ACC112 (cell line): Measurements from ENCODE around the gene MAB21L4.

Experiments
- H2AFZ ChIP-seq: fragments of 200-600 bp; sonication (generic); one replicate; pipeline ENCODE4 v1.6.0; 2017; ENCODE audit warnings: antibody characterized with exemption, low read length; ENCODE audit not compliant: unreplicated experiment
- H3K27ac ChIP-seq: fragments of 200-600 bp; sonication (generic); 2 replicates; pipeline ENCODE4 v1.5.1; 2014; ENCODE audit warnings: low read depth, mild to moderate bottlenecking, antibody characterized with exemption, low read length, moderate library complexity
- H3K27me3 ChIP-seq: fragments of 200-600 bp; sonication (generic); 2 replicates; pipeline ENCODE4 v1.6.1; 2014; ENCODE audit warnings: mild to moderate bottlenecking, antibody characterized with exemption, low read length, moderate library complexity, mixed read lengths; ENCODE audit not compliant: insufficient read depth
- H3K36me3 ChIP-seq: fragments of 200-600 bp; sonication (generic); 2 replicates; pipeline ENCODE4 v1.6.1; 2016; ENCODE audit warnings: mild to moderate bottlenecking, antibody characterized with exemption, low read length, moderate library complexity, mixed read lengths; ENCODE audit not compliant: insufficient read depth
- H3K4me1 ChIP-seq: fragments of 200-600 bp; sonication (generic); one replicate; pipeline ENCODE4 v1.6.1; 2016; ENCODE audit warnings: low read length, mixed read lengths; ENCODE audit not compliant: insufficient read depth, unreplicated experiment, control insufficient read depth
- H3K4me3 ChIP-seq: fragments of 200-600 bp; sonication (generic); 2 replicates; pipeline ENCODE4 v1.5.1; 2014; ENCODE audit warnings: mild to moderate bottlenecking, low read depth, low read length
- H3K79me2 ChIP-seq: fragments of 200-600 bp; sonication (generic); one replicate; pipeline ENCODE4 v1.6.0; 2016; ENCODE audit warnings: low read length; ENCODE audit not compliant: control insufficient read depth, unreplicated experiment, insufficient read depth

Gene MAB21L4

DNA sequence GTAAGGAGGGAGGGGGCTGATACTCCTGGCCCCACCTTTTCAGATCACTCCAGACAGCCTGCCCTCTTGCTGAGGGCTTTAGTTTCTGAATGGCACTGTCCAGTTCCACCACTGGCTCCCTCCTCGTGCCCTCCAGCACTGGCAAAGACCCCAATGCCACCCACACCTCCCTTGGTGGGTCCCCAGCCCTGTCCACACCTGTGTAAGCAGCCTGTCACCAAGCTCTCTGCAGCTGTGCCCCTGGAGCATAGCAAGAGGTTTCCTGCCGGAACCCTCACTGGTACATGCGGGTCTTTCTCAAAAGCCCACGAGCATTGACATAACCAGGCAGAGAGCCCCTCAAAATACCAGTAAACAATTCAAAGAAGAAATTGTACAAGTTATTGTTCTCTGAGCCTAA lies 58.3 kb downstream of the MAB21L4 start:
- Histone ChIP-seq H3K27me3 (peaks cover 23% of the 10 kb centered on the region), H3K27ac (no peak overlapping the region), H3K4me1 (peaks cover 7% of the 10 kb centered on the region), H3K4me3 (no peak overlapping the region), H3K36me3 (no peaks in the 10 kb centered on the region), H2AFZ (no peak overlapping the region), H3K79me2 (no peaks in the 10 kb centered on the region)

DNA sequence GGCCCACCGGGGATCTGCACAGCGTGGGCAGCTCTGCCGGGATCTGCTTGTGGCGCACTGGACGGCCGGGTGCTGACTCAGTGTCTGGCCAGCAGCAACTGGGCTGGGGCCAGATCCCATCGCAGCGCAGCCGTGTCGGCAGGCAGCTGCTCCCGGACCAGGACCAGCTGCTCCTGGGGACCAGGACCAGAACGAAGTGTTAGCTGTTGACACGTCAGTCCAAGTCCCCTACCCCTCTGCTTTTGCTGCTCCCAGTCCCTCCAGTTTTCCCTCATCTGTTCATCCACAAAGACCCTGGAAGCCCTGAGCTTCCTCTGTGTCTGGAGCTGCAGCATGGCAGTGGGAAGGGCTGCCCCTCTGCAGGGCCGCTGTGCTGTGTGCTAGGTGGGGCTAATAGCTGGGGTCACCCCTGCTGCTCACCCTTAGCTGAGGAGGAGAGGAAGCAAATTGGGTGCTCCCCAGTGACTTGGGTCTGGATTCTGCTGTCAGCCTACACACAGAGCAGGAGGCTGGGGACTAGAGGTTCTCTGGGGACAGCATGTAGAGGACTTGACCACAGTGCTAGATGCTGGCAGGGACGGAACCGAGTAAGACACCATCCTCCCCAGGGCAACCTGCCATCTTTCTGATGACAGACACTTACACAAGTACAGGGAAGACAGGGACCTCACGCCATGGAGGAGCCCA lies 59.0 kb downstream of the MAB21L4 start:
- no peak overlapping the region for H3K4me3 ChIP-seq
- H3K79me2 ChIP-seq: no peaks in the 10 kb centered on the region
- no peak overlapping the region for H2AFZ ChIP-seq
- H3K27ac ChIP-seq: no peak overlapping the region
- peaks cover 8% of the 10 kb centered on the region for H3K4me1 ChIP-seq
- peaks cover 23% of the 10 kb centered on the region for H3K27me3 ChIP-seq
- H3K36me3 ChIP-seq: no peaks in the 10 kb centered on the region
